Esophagus squamous epithelium (tissue), 5 donors: ENCODE data around the gene ST6GALNAC3. TPM values are rescaled to one million over a fixed set of nuclear protein-coding genes. Genes with fewer than 3 reads are reported as not detected.
A peak's percentile ranks its signal among the peaks of the same experiment; 100 is the strongest.

ENCODE experiments used
- DNase-seq: peaks from one replicate; lab custom pipeline; 2025; lab: John Stamatoyannopoulos, UW
- H3K27ac ChIP-seq, 4 donors: fragments of 200-600 bp; sonication (generic); one replicate each; pipeline ENCODE4 v1.5.1; 2016 to 2019; ENCODE audit warnings: mild to moderate bottlenecking in 1 of 4
- H3K27me3 ChIP-seq, 4 donors: fragments of 200-600 bp; sonication (generic); 1 replicate in 3 of 4; 2 replicates in 1 of 4; pipeline versions ENCODE4 v1.5.1 to v1.6.0; 2017 to 2021; ENCODE audit warnings: antibody characterized with exemption in 1 of 4
- H3K36me3 ChIP-seq, 3 donors: fragments of 200-600 bp; sonication (generic); one replicate each; pipeline ENCODE4 v1.5.1; 2016 to 2019
- H3K4me1 ChIP-seq, 3 donors: fragments of 200-600 bp; sonication (generic); one replicate each; pipeline ENCODE4 v1.5.1; 2017 to 2019
- H3K4me3 ChIP-seq, 4 donors: fragments of 200-600 bp; sonication (generic); 1 replicate in 3 of 4; 2 replicates in 1 of 4; pipeline ENCODE4 v1.5.1; 2016 to 2019; ENCODE audit warnings: mild to moderate bottlenecking in 2 of 4, moderate library complexity in 1 of 4
- H3K9me3 ChIP-seq, 3 donors: fragments of 200-600 bp; sonication (generic); one replicate each; pipeline ENCODE4 v1.5.1; 2016 to 2019
- CTCF ChIP-seq, 6 experiments: fragments of 450-650 bp in 4 of 6; fragments of 200-600 bp in 2 of 6; sonication (generic) in 2 of 6; IDR thresholded peaks; one replicate each; pipeline ENCODE4 v1.5.1; 2016 to 2019; ENCODE audit warnings: antibody characterized with exemption in 6 of 6, mild to moderate bottlenecking in 4 of 6, moderate library complexity in 4 of 6
- POLR2A ChIP-seq, 4 donors: fragments of 450-650 bp; IDR thresholded peaks; one replicate each; pipeline ENCODE4 v1.6.1; 2017; ENCODE audit warnings: antibody characterized with exemption in 4 of 4, mild to moderate bottlenecking in 4 of 4, moderate library complexity in 3 of 4
- WGBS, 2 donors: methylation state at CpG; one replicate each; pipeline ENCODE4 v1.1.5; 2018; 5-methylcytosine and 5-hydroxymethylcytosine counted together
- intact Hi-C: fragments of 100-400 bp; cut with DNase I; formaldehyde crosslinking; loops from one replicate; pipeline ENCODE4 v1.15.0; 2022
- total RNA-seq, 4 donors: library from RNA; depleted of rRNA; stranded (reverse); fragments of >200 nt; gene quantifications; one replicate each; pipeline ENCODE4 v1.1.0, GENCODE V29; 2016
- donor health status: DM: yes; HTN: yes; CAD: no.

Gene ST6GALNAC3
- total RNA-seq, 4 donors from 2014 or later, result 0.27 to 4.3 (median 2.2) TPM

- TF ChIP-seq CTCF (IDR thresholded peaks at IDR 0.05) (peak in 1 of 6 experiments; percentile 27), POLR2A (IDR thresholded peaks at IDR 0.05) (no peak)
- Histone ChIP-seq H3K36me3 (no peaks in the 10 kb centered on the region), H3K4me3 (no peak overlapping the region), H3K9me3 (no peaks in the 10 kb centered on the region), H3K27me3 (no peaks in the 10 kb centered on the region), H3K4me1 (no peaks in the 10 kb centered on the region), H3K27ac (no peak overlapping the region)
- 57% methylated on average over 2 of the region's 2 CpGs for WGBS, 2 donors
- DNase-seq, result no peak
- intact Hi-C loops, result no loop called here
Observed at GRCh38 chr1:76035053-76035452, 39.5 kb upstream of the ST6GALNAC3 start.

GRCh38 chr1:76037324-76037723 is 37.2 kb upstream of the ST6GALNAC3 start:
- 43 to 55% methylated on average over 3 to 4 of the region's 4 CpGs for WGBS, 2 donors
- no peak overlapping the region for H3K4me3 ChIP-seq
- H3K4me1 ChIP-seq, result no peaks in the 10 kb centered on the region
- no peaks in the 10 kb centered on the region for H3K27me3 ChIP-seq
- no peak overlapping the region for H3K27ac ChIP-seq
- no peaks in the 10 kb centered on the region for H3K36me3 ChIP-seq
- TF ChIP-seq POLR2A (IDR thresholded peaks at IDR 0.05) (no peak), CTCF (IDR thresholded peaks at IDR 0.05) (no peak)
- DNase-seq, result no peak
- intact Hi-C loops, result no loop called here
- no peaks in the 10 kb centered on the region for H3K9me3 ChIP-seq

- Histone ChIP-seq H3K4me1 (no peaks in the 10 kb centered on the region), H3K9me3 (no peaks in the 10 kb centered on the region), H3K27me3 (no peaks in the 10 kb centered on the region), H3K4me3 (no peak overlapping the region), H3K36me3 (no peaks in the 10 kb centered on the region), H3K27ac (no peak overlapping the region)
- TF ChIP-seq POLR2A (IDR thresholded peaks at IDR 0.05) (no peak), CTCF (IDR thresholded peaks at IDR 0.05) (no peak)
- 74 to 78% methylated on average over 3 of the region's 3 CpGs for WGBS, 2 donors
- intact Hi-C loops, result no loop called here
- DNase-seq, result no peak
Observed at GRCh38 chr1:76038287-76039004, 36.1 kb upstream of the ST6GALNAC3 start.

- WGBS, 2 donors, result 82 to 91% methylated on average over 2 of the region's 2 CpGs
Observed at GRCh38 chr1:76046149-76046548, 28.4 kb upstream of the ST6GALNAC3 start.

More at GRCh38 chr1:76046149-76046548, 28.4 kb upstream of the ST6GALNAC3 start:
- Histone ChIP-seq H3K27me3 (no peaks in the 10 kb centered on the region), H3K4me3 (no peak overlapping the region), H3K27ac (no peak overlapping the region), H3K9me3 (no peaks in the 10 kb centered on the region), H3K36me3 (no peaks in the 10 kb centered on the region), H3K4me1 (no peaks in the 10 kb centered on the region)
- no peak for DNase-seq
- TF ChIP-seq CTCF (IDR thresholded peaks at IDR 0.05) (no peak), POLR2A (IDR thresholded peaks at IDR 0.05) (no peak)
- intact Hi-C loops, result no loop called here
